NT2/D1 (cell line): ENCODE data around the gene SS18L1.
A peak's percentile ranks its signal among the peaks of the same experiment; 100 is the strongest.

ENCODE experiments used
- DNase-seq: peaks from one replicate; pipeline ENCODE4 v3.0.0-alpha.2; 2011; ENCODE audit warnings: low read depth, low spot score
- H3K27me3 ChIP-seq: 2 replicates; pipeline ENCODE4 v1.6.0; 2011; ENCODE audit warnings: mild to moderate bottlenecking; ENCODE audit not compliant: insufficient read length, insufficient read depth
- H3K36me3 ChIP-seq: 2 replicates; pipeline ENCODE4 v1.6.1; 2011; ENCODE audit warnings: mild to moderate bottlenecking, low read length, mixed read lengths; ENCODE audit not compliant: insufficient read depth, insufficient read length
- H3K4me1 ChIP-seq: 2 replicates; pipeline ENCODE4 v1.5.1; 2011; ENCODE audit not compliant: insufficient read depth, insufficient read length
- H3K4me3 ChIP-seq: 2 replicates; pipeline ENCODE4 v1.5.1; 2011; ENCODE audit warnings: low read depth; ENCODE audit not compliant: insufficient read length
- H3K9ac ChIP-seq: 2 replicates; pipeline ENCODE4 v1.6.0; 2011; ENCODE audit warnings: low read depth; ENCODE audit not compliant: insufficient read length
- H3K9me3 ChIP-seq: 2 replicates; pipeline ENCODE4 v1.5.1; 2011; ENCODE audit warnings: mild to moderate bottlenecking, low read length; ENCODE audit not compliant: insufficient read depth
- SUZ12 ChIP-seq: IDR thresholded peaks from 2 replicates; pipeline ENCODE4 v1.6.1; 2011; ENCODE audit not compliant: insufficient read length, insufficient read depth; ENCODE audit errors: extremely low read depth
- YY1 ChIP-seq: IDR thresholded peaks from 2 replicates; pipeline ENCODE4 v1.6.1; 2011; ENCODE audit not compliant: insufficient read length, insufficient read depth
- ZNF274 ChIP-seq: IDR thresholded peaks from 2 replicates; pipeline ENCODE4 v1.6.1; 2011; ENCODE audit warnings: mild to moderate bottlenecking, low read depth, low read length

The SS18L1 gene

GRCh38 chr20:62202676-62203377 is 59.3 kb downstream of the SS18L1 start:
- no peak overlapping the region for H3K9ac ChIP-seq
- H3K4me1 ChIP-seq: peaks cover 9% of the 10 kb centered on the region
- H3K36me3 ChIP-seq: peaks cover 65% of the 10 kb centered on the region
- no peak for DNase-seq
- H3K4me3 ChIP-seq: no peak overlapping the region
- TF ChIP-seq SUZ12 (no peak), YY1 (no peak), ZNF274 (no peak)
- no peaks in the 10 kb centered on the region for H3K9me3 ChIP-seq
- H3K27me3 ChIP-seq: no peaks in the 10 kb centered on the region

DNA sequence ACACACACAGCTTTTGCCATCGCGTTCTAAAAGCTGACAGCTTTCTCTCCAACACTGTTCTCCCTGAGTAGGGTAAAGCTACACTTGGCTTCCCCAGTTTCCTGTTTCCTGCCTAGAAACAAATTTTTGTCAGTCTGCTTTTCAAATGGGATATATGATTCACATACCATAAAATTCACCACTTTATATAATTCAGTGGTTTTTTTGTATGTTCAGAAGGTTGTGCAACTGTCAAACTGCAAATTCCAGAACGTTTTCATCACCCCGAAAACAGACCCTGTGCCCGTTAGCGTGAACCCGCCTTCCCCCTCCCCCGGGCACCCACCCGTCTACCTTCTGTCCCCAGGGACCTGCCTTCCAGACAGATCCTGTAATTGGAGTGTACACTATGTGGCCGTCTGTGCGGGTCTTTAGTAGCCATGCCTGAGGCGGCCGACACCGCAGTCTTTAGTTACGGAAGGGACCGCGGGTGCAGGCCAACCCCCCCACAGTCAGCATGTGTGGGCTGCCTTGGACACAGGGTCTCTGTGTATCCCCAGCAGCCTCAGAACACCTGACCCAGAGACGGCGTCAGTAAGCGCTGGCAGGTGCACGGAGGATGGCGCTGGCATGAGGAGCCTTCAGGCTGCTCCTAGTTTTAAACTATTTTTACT is 59.9 kb downstream of the SS18L1 start:
- Histone ChIP-seq H3K36me3 (peaks cover 58% of the 10 kb centered on the region), H3K4me1 (peaks cover 12% of the 10 kb centered on the region), H3K27me3 (no peaks in the 10 kb centered on the region), H3K9me3 (no peaks in the 10 kb centered on the region), H3K4me3 (no peak overlapping the region), H3K9ac (no peak overlapping the region)
- no peak for DNase-seq
- no peak for TF ChIP-seq SUZ12

DNA sequence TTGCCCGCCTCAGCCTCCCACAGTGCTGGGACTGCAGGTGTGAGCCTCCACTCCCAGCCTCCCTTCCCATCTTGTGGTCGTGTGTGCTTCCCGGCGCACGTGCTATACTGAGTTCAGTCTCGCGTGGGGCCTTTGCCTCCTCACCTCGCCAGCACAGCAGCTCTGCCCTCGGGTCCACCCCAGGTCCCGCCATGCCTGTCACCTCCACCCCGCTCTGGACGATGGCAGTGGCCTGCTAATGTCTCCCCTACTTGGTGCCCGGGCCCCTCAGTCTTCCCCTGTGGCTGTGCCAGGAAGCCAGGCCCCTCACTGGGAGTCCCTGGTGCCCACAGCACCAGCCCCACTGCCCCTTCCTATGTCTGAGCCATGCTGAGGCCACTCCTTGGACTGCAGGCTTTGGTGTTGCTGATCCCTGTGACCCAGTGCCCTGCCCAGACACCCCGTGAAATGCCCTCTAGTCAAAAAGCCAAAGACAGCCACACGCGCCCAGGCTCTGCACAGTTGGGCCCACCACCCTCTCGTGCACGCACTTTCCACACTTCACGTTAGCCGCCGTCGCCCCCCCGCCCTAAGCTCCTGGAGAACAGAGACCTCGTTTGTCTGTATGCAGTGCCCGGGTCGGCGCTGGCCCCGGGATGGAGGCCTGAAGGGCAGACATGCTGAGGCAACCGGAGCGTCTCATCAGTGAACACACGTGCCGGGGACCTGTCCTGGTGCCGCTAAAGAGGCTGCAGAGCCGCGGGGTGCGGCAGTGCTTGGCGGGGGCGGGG is 62.2 kb downstream of the SS18L1 start:
- Histone ChIP-seq H3K36me3 (peaks cover 41% of the 10 kb centered on the region), H3K27me3 (no peaks in the 10 kb centered on the region), H3K4me1 (peaks cover 19% of the 10 kb centered on the region), H3K9me3 (no peaks in the 10 kb centered on the region), H3K4me3 (no peak overlapping the region), H3K9ac (no peak overlapping the region)
- TF ChIP-seq ZNF274 (no peak), YY1 (no peak), SUZ12 (no peak)
- DNase-seq: no peak

DNA sequence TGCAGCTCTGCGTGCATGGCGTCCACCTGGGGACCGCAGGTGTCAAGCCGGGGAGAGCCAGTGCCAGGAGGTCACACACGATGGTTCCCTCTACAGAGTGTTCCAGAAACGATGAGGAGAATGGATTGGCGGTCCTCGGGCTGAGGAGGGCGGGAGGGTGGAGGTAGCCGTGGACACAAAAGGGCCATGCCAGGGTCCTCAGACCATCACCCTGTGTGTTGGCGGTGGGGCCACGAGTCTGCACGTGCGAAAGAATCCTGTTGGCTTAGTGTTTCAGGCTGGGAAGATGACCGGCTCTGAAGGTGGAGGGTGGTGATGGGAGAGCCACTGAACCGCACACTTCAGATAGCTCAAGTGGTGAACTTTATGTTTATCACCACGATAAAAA is 62.8 kb downstream of the SS18L1 start:
- Histone ChIP-seq H3K9me3 (no peaks in the 10 kb centered on the region), H3K4me3 (no peak overlapping the region), H3K27me3 (no peaks in the 10 kb centered on the region), H3K36me3 (peaks cover 35% of the 10 kb centered on the region), H3K9ac (no peak overlapping the region), H3K4me1 (peaks cover 19% of the 10 kb centered on the region)
- no peak for TF ChIP-seq ZNF274
- TF ChIP-seq SUZ12: no peak
- no peak for TF ChIP-seq YY1
- no peak for DNase-seq

DNA sequence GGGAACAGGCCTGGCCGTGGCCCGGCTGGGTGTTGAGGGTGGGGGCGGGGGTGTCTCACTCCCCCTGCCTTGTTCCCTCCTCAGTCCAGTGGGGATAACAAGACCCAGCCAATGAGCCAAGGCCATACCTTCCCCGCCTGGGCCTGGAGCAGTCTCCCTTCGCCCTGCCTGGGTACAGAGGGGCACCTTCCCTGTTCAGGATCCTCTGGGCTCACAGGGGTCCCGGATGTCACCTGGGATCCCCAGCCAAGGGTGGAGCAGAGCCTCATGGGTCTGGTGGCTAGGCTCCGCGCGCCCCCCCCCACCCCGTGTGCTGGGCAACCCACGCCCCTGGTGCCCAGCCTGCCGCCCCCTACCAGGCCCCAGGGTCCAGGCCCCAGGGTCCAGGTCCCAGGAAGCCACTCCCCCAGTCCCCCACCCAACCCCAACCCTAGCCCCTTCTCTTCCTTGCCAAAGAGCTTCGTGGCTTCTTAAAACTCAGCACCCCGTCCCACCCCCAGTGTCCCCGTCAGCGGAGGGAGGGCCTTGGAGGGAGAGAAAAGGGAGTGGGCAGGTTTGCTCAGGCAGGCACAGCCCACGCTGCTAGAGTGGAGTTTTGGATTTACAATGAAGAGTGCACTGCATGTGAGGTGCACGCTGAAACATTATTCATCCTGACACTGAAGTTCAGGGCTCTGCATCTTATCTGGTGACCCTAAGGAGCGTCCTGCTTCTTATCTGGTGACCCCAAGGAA is 64.7 kb downstream of the SS18L1 start:
- H3K36me3 ChIP-seq: peaks cover 22% of the 10 kb centered on the region
- peak overlapping the region; percentile 12 for H3K9ac ChIP-seq
- TF ChIP-seq SUZ12 (no peak), YY1 (no peak), ZNF274 (no peak)
- no peaks in the 10 kb centered on the region for H3K9me3 ChIP-seq
- H3K4me1 ChIP-seq: peaks cover 24% of the 10 kb centered on the region
- H3K4me3 ChIP-seq: no peak overlapping the region
- DNase-seq: no peak
- no peaks in the 10 kb centered on the region for H3K27me3 ChIP-seq

GRCh38 chr20:62208795-62209755 is 65.5 kb downstream of the SS18L1 start:
- H3K4me1 ChIP-seq: peaks cover 28% of the 10 kb centered on the region
- peak overlapping the region; percentile 12 for H3K9ac ChIP-seq
- DNase-seq: no peak
- no peak overlapping the region for H3K4me3 ChIP-seq
- no peaks in the 10 kb centered on the region for H3K9me3 ChIP-seq
- TF ChIP-seq ZNF274: no peak
- no peak for TF ChIP-seq SUZ12
- peaks cover 16% of the 10 kb centered on the region for H3K36me3 ChIP-seq
- no peaks in the 10 kb centered on the region for H3K27me3 ChIP-seq
